ENCODE results near the gene FCER1G. TPM values are rescaled to one million over a fixed set of nuclear protein-coding genes. Genes with fewer than 3 reads are reported as not detected.

The FCER1G gene
- total RNA-seq, 4 donors from 2014 or later, result 6.4 to 74.6 (median 52.0) TPM

DNA sequence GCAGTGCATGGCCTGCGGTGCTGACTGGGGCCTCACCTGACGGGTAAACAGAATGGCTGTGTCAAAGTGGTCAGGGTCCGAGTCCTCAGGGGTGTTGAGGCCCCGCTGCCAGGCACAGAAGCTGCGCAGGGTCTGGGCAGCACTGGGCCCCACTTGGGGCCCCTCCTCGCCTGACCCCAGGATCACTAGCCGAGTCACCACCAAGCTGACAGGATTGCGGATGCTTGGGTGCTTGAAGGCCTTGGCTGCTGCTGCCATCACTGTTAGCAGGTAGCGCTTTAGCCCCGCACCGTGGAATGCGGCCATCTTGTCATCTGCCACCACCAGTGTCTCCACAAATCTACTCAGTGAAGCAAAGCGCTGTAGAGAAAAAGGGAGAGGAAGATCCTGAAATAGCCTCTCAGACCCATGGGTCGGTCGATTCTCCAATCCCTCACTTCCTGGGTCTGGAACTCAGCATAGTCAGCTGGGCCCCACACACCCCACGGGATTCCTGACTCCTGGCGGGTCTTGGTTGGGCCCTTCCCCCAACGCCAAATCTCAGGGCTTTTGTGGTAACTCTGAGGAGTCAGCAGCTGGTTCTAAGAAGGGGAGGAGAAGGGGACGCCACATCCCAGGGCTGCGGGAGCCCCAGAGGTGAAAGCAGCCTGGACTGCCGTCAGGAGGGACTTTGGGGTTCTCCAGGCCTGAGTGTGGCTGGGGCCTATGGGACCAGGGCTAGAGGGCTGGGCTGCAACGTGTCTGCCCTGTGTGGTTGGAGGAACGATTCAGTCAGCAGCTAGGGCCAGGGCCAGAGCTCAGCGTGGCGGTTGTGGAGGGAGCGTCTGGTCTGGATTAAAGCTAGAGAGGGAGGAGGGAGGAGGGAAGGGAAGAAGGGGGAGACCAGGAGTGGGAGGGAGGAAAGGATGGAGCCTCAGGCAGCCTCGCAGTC is 18.3 kb upstream of the FCER1G start:
- H3K4me3 ChIP-seq, result peak overlapping the region in 1 of 2 donors; percentile 50
- TF ChIP-seq, protein P1, sequence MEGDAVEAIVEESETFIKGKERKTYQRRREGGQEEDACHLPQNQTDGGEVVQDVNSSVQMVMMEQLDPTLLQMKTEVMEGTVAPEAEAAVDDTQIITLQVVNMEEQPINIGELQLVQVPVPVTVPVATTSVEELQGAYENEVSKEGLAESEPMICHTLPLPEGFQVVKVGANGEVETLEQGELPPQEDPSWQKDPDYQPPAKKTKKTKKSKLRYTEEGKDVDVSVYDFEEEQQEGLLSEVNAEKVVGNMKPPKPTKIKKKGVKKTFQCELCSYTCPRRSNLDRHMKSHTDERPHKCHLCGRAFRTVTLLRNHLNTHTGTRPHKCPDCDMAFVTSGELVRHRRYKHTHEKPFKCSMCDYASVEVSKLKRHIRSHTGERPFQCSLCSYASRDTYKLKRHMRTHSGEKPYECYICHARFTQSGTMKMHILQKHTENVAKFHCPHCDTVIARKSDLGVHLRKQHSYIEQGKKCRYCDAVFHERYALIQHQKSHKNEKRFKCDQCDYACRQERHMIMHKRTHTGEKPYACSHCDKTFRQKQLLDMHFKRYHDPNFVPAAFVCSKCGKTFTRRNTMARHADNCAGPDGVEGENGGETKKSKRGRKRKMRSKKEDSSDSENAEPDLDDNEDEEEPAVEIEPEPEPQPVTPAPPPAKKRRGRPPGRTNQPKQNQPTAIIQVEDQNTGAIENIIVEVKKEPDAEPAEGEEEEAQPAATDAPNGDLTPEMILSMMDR (IDR thresholded peaks at IDR 0.05), result no peak
- TF ChIP-seq POLR2AphosphoS5 (IDR thresholded peaks at IDR 0.05), result no peak
- no peak for TF ChIP-seq EP300 (IDR thresholded peaks at IDR 0.05)
- no peak for TF ChIP-seq POLR2A (IDR thresholded peaks at IDR 0.05)
- no peaks in the 10 kb centered on the region for H3K27me3 ChIP-seq
- H3K9me3 ChIP-seq, result no peaks in the 10 kb centered on the region
- peaks cover 0 to 95% (median 46%) of the 10 kb centered on the region in 3 donors for H3K4me1 ChIP-seq
- ATAC-seq, result no peak
- peaks cover 0 to 8% of the 10 kb centered on the region in 2 donors for H3K36me3 ChIP-seq
- 19 to 27% methylated on average over 3 to 7 of the region's 27 CpGs for WGBS, 2 donors (ENCODE audit: low coverage in 1 of 2)
- peak overlapping the region in 3 of 4 donors; percentile 94 to 96 (median 96) for H3K27ac ChIP-seq

DNA sequence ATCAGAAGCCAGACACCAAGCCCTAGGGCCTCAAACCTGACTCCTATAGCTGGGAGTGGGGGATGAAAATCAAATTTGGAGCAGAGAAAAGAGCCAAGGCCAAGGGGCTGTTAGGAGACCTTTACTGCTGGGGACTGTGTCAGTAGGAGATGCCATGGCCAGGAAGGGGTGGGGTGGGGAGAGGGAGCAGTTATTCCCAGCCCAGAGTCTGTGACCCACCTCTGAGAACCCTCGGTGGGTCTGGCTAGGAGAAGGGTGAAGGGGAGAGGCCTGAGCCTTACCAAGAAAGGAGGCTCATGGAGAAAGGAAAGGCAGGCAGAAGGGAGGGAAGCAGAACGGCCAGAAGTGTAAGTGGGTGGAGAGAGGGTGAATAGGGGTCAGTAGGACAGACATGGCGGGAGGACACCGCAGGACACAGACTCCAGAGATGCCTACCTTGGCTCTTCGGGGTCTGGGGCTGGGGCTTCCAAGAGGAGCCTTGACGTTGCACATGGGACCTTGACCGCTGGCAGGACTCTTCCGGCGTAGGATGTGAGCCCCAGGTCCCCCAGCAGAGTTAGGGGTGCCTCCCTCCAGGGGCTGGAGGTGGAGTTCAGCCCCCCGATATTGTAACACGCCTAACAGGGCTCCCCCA is 17.4 kb upstream of the FCER1G start:
- Histone ChIP-seq H3K4me3 (peak overlapping the region in 1 of 2 donors; percentile 50), H3K27ac (peak overlapping the region in 3 of 4 donors; percentile 94 to 96 (median 96)), H3K9me3 (no peaks in the 10 kb centered on the region), H3K4me1 (peaks cover 0 to 91% (median 46%) of the 10 kb centered on the region in 3 donors), H3K36me3 (peaks cover 0 to 3% of the 10 kb centered on the region in 2 donors), H3K27me3 (no peaks in the 10 kb centered on the region)
- TF ChIP-seq POLR2A (IDR thresholded peaks at IDR 0.05), result no peak
- TF ChIP-seq, protein P1 (IDR thresholded peaks at IDR 0.05), result no peak
- no peak for TF ChIP-seq POLR2AphosphoS5 (IDR thresholded peaks at IDR 0.05)
- TF ChIP-seq EP300 (IDR thresholded peaks at IDR 0.05), result no peak
- 41 to 43% methylated on average over 4 to 5 of the region's 11 CpGs for WGBS, 2 donors (ENCODE audit: low coverage in 1 of 2)
- no peak for ATAC-seq

DNA sequence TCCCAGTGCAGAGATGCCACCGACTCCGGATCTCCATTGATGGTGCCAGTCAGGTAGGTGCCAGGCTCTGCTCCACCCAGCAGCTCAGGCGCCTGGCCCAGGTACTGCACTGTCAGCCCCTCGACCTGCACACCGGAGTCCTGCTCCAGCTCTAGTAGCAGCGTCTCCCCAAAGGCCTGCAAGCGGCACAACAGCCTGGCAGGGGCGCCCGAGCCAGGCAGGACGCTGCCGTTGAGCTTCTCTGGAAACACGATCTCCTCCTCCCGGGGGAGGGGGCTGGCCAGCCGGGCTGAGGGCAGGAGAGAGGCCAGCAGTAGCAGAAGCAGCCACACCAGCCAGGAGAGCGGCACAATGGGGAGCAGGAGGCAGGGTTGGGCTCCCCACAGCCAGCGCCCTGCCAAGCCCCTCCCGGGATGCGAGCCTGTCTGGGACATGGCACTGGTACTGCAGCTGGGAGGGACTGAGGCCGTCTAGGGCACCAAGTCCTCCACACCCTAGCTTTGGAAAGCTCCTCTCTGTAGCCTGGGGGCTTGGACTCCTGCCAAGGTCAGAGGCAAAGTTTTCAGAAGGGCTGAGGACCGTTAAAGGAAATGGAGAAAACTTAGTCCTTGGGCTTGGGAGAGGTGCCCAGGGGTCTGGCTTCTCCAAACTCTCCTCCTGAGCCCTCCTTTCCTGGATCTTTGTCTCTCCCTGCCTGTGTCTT is 16.8 kb upstream of the FCER1G start:
- Histone ChIP-seq H3K4me1 (peaks cover 0 to 91% (median 46%) of the 10 kb centered on the region in 3 donors), H3K27me3 (no peaks in the 10 kb centered on the region), H3K9me3 (no peaks in the 10 kb centered on the region), H3K36me3 (peaks cover 0 to 4% of the 10 kb centered on the region in 2 donors), H3K4me3 (peak overlapping the region; percentile 0 to 50), H3K27ac (peak overlapping the region; percentile 2 to 96 (median 95))
- no peak for ATAC-seq
- WGBS, 2 donors (ENCODE audit: low coverage in 1 of 2), result no CpG with 5 or more reads among the region's 20 CpGs
- no peak for TF ChIP-seq EP300 (IDR thresholded peaks at IDR 0.05)
- TF ChIP-seq, protein P1 (IDR thresholded peaks at IDR 0.05), result no peak
- TF ChIP-seq POLR2A (IDR thresholded peaks at IDR 0.05), result no peak
- TF ChIP-seq POLR2AphosphoS5 (IDR thresholded peaks at IDR 0.05), result no peak

DNA sequence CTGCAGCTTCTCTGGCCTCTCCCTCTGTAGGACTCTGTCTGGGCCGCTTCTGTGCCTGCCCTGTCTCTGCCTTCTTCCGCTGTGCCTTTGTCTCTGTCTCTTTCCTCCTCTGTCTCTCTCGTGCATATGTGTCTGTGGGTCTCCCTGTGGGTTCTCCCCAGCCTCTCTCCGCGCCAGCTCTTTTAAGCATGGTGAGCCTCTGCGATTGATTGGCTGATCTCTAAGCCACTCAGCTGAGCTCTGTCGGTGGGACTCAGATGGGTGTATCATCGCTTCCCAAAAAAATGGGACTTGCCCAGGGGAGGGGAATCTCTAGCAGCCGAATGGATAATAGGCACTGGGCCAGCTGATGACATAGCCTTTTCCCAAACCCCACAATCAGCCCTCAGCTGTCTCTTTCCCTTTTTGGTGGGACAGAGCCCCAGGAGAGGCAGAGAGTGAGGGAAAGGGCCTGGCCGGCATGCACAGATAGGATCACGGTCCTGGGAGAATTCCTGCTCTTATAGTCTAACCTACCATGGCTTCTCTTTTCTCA is 16.1 kb upstream of the FCER1G start, which contains the start of gene ADAMTS4:
TSS of gene ADAMTS4 (minus strand) at position 158 of the 535 bp plus-strand sequence. CDS start 427 bp downstream, outside the sequence.
- TF ChIP-seq EP300 (IDR thresholded peaks at IDR 0.05) (no peak), POLR2AphosphoS5 (IDR thresholded peaks at IDR 0.05) (peak; percentile 68), POLR2A (IDR thresholded peaks at IDR 0.05) (peak; percentile 24 to 36)
- TF ChIP-seq, protein P1 (IDR thresholded peaks at IDR 0.05), result no peak
- peaks cover 0 to 91% (median 49%) of the 10 kb centered on the region in 3 donors for H3K4me1 ChIP-seq
- H3K27ac ChIP-seq, result peak within 1 kb of the TSS; percentile 2 to 96 (median 95)
- peaks cover 0 to 10% of the 10 kb centered on the region in 2 donors for H3K36me3 ChIP-seq
- no peaks in the 10 kb centered on the region for H3K9me3 ChIP-seq
- 28% methylated on average over 9 of the region's 11 CpGs; no CpG with 5 or more reads in 1 of the 2 donors for WGBS, 2 donors (ENCODE audit: low coverage in 1 of 2)
- ATAC-seq, result peak; percentile 31
- H3K27me3 ChIP-seq, result no peaks in the 10 kb centered on the region
- peak within 1 kb of the TSS; percentile 0 to 50 for H3K4me3 ChIP-seq
